DMS53 treated with DMSO at 0.1 percent for 48 hours (cell line): ENCODE data around the gene ZNF236.
A peak's percentile ranks its signal among the peaks of the same experiment; 100 is the strongest.

ENCODE experiments used
- DNase-seq: peaks from one replicate; lab custom pipeline; 2025; ENCODE audit not compliant: unreplicated experiment; lab: John Stamatoyannopoulos, UW

ZNF236 gene

GRCh38 chr18:76905821-76906220, 83.5 kb downstream of the ZNF236 start:
- no peak for DNase-seq

- DNase-seq, result no peak
These were observed 85.9 kb downstream of the ZNF236 start for GRCh38 chr18:76908277-76908676.

- no peak for DNase-seq
These were observed 87.1 kb downstream of the ZNF236 start for GRCh38 chr18:76909439-76909838.

GRCh38 chr18:76911440-76911839, 89.1 kb downstream of the ZNF236 start:
- DNase-seq, result no peak

- DNase-seq, result peak; percentile 87
These were observed 91.2 kb downstream of the ZNF236 start for GRCh38 chr18:76913583-76913982.

- no peak for DNase-seq
These were observed 92.0 kb downstream of the ZNF236 start for GRCh38 chr18:76914314-76914713.

- no peak for DNase-seq
These were observed 92.4 kb downstream of the ZNF236 start for GRCh38 chr18:76914796-76915195.

GRCh38 chr18:76915456-76915855, 93.1 kb downstream of the ZNF236 start:
- no peak for DNase-seq

- no peak for DNase-seq
These were observed 98.6 kb downstream of the ZNF236 start for GRCh38 chr18:76920974-76921373.

GRCh38 chr18:76922107-76922506, 99.8 kb downstream of the ZNF236 start:
- peak; percentile 79 for DNase-seq

GRCh38 chr18:76923485-76924085, 101.2 kb downstream of the ZNF236 start:
- peak; percentile 35 for DNase-seq

GRCh38 chr18:76925501-76925900, 103.1 kb downstream of the ZNF236 start:
- DNase-seq, result no peak

- no peak for DNase-seq
These were observed 104.9 kb downstream of the ZNF236 start for GRCh38 chr18:76927223-76927725.

GRCh38 chr18:76928179-76928868, 106.0 kb downstream of the ZNF236 start:
- DNase-seq, result no peak

- no peak for DNase-seq
These were observed 108.8 kb downstream of the ZNF236 start for GRCh38 chr18:76931171-76931570.

- DNase-seq, result no peak
These were observed 109.9 kb downstream of the ZNF236 start for GRCh38 chr18:76932026-76932819.

- DNase-seq, result no peak
These were observed 113.5 kb downstream of the ZNF236 start for GRCh38 chr18:76935722-76936337.

GRCh38 chr18:76936877-76937276, 114.5 kb downstream of the ZNF236 start:
- DNase-seq, result no peak

- DNase-seq, result no peak
These were observed 115.2 kb downstream of the ZNF236 start for GRCh38 chr18:76937597-76937996.

GRCh38 chr18:76938619-76939018, 116.3 kb downstream of the ZNF236 start:
- DNase-seq, result no peak

GRCh38 chr18:76941284-76941683, 118.9 kb downstream of the ZNF236 start:
- DNase-seq, result no peak
